ENCODE measurements around the gene OR51D1. TPM values are rescaled to one million over a fixed set of nuclear protein-coding genes. Genes with fewer than 3 reads are reported as not detected.
A peak's percentile ranks its signal among the peaks of the same experiment; 100 is the strongest.

The OR51D1 gene
- total and polyA plus RNA-seq, 2 of the 8 experiments (the other 6 are each of a cell fraction or from before 2014, with no cell fraction given), result not detected

GRCh38 chr11:4637662-4638047 is 378 bp downstream of the OR51D1 start:
- POLR2A ChIA-PET (ENCODE audit: partially characterized antibody), result no interaction called here
- H4K91ac ChIP-seq (replicated peaks; ENCODE audit: insufficient read length, low read length), result no peak overlapping the region
- no peak overlapping the region for H2AK5ac ChIP-seq (ENCODE audit: low read depth, low read length)
- no peaks in the 10 kb centered on the region for H3K36me3 ChIP-seq (ENCODE audit: control insufficient read depth in 2 of 4, insufficient read depth in 4 of 4, low read length in 3 of 4)
- no peak overlapping the region for H3K56ac ChIP-seq (replicated peaks; ENCODE audit: insufficient read length, low read depth, low read length)
- H3K79me1 ChIP-seq (ENCODE audit: low read depth, low read length), result no peaks in the 10 kb centered on the region
- CTCF ChIA-PET (ENCODE audit: partially characterized antibody), result interaction anchor here (0.6 to 5.2 kb wide), 49 partner anchors 10 to 1254 kb away, joined by 3 to 83 read pairs (median 5); partner anchors contain the start of gene MMP26
- H3K14ac ChIP-seq (ENCODE audit: insufficient read length), result no peak overlapping the region
- peaks cover 0 to 7% (median 4%) of the 10 kb centered on the region in 4 experiments; a peak in 5 of 7 replicates for H3K27me3 ChIP-seq (replicated peaks in 1 of 4; ENCODE audit: control insufficient read depth in 3 of 4, extremely low read depth in 1 of 4, insufficient read depth in 3 of 4, low read length in 3 of 4)
- H3K9me3 ChIP-seq (ENCODE audit: insufficient read depth in 2 of 2, low read depth in 1 of 2, low read length in 1 of 2), result no peaks in the 10 kb centered on the region; a peak in 1 of 4 replicates
- no peak for TF ChIP-seq USF2 (IDR thresholded peaks at IDR 0.05; ENCODE audit: low read length)
- no peak for TF ChIP-seq CTBP2 (IDR thresholded peaks at IDR 0.05; ENCODE audit: borderline replicate concordance, insufficient read depth, insufficient read length, low read length)
- H3K4me2 ChIP-seq (ENCODE audit: insufficient read depth in 1 of 2, low read depth in 2 of 2, low read length in 2 of 2), result 0 out of 4 replicates have a peak overlapping the region, but pooled peaks of 1 of the 2 experiments have one; percentile 3
- H2AFZ ChIP-seq (ENCODE audit: low read length), result no peak overlapping the region
- H3K23me2 ChIP-seq (ENCODE audit: low read depth, low read length), result no peaks in the 10 kb centered on the region
- no peak overlapping the region for H3K23ac ChIP-seq (ENCODE audit: insufficient read length)
- no peak overlapping the region for H2BK20ac ChIP-seq (ENCODE audit: low read length)
- DNase-seq (ENCODE audit: low read depth in 1 of 2, low spot score in 2 of 2) (no peak), FAIRE-seq (no peak)
- no peak overlapping the region for H2BK5ac ChIP-seq (ENCODE audit: low read depth, low read length)
- H2BK12ac ChIP-seq (ENCODE audit: low read depth, low read length), result no peak overlapping the region
- no peak overlapping the region for H3K18ac ChIP-seq (ENCODE audit: extremely low read depth, low read length)
- no peak overlapping the region for H3K4ac ChIP-seq (replicated peaks; ENCODE audit: insufficient read length, low read depth, low read length)
- H4K5ac ChIP-seq (ENCODE audit: insufficient read length, low read depth, low read length), result no peak overlapping the region
- H4K8ac ChIP-seq (ENCODE audit: extremely low read depth, insufficient read depth, low read length), result no peak overlapping the region
- H3K9ac ChIP-seq (replicated peaks in 1 of 4; ENCODE audit: extremely low read depth in 1 of 4, low read depth in 3 of 4, low read length in 3 of 4), result no peak overlapping the region
- H3K4me1 ChIP-seq (replicated peaks in 1 of 4; ENCODE audit: control insufficient read depth in 3 of 4, insufficient read depth in 4 of 4, low read length in 3 of 4), result no peaks in the 10 kb centered on the region
- WGBS, 2 experiments (ENCODE audit: extremely low coverage in 1 of 2, insufficient coverage in 1 of 2, insufficient read length in 1 of 2, insufficient replicate concordance in 2 of 2, low coverage in 1 of 2, low lambda C conversion rate in 2 of 2, missing lambda C conversion rate in 1 of 2), result 94% methylated on average over 3 of the region's 3 CpGs; no CpG with 5 or more reads in 1 of the 2 experiments
- H4K20me1 ChIP-seq (replicated peaks in 1 of 2; ENCODE audit: control insufficient read depth in 1 of 2, insufficient read depth in 2 of 2, low read length in 2 of 2), result no peaks in the 10 kb centered on the region
- no peak overlapping the region for H2BK15ac ChIP-seq (ENCODE audit: low read length)
- no peak overlapping the region for H3K4me3 ChIP-seq (ENCODE audit: extremely low read depth in 1 of 4, insufficient read depth in 2 of 4, low read depth in 3 of 4, low read length in 4 of 4)
- H2BK120ac ChIP-seq (replicated peaks; ENCODE audit: low read depth, low read length), result no peak overlapping the region
- no peaks in the 10 kb centered on the region for H3K79me2 ChIP-seq (ENCODE audit: control insufficient read depth in 1 of 2, insufficient read depth in 2 of 2, low read length in 2 of 2)
- no peak overlapping the region for H3K27ac ChIP-seq (ENCODE audit: low read depth, low read length)
